MCF 10A (cell line): Measurements from ENCODE around the gene CDK5RAP3. TPM values are rescaled to one million over a fixed set of nuclear protein-coding genes. Genes with fewer than 3 reads are reported as not detected.

Experiments used
- BruUV-seq: library from RNA; stranded (reverse); fragments of 400-500 nt; replicated peaks from 2 replicates; lab custom pipeline; 2021; lab: Mats Ljungman, UMichigan
- CTCF ChIA-PET: fragments of 300-600 bp; sonication (Branson Sonifier 250); formaldehyde crosslinking; extraction: SDS; loops from one replicate; lab custom pipeline; 2021; ENCODE audit warnings: antibody characterized with exemption, inconsistent platforms; lab: Yijun Ruan, JAX
- POLR2A ChIA-PET: fragments of 300-600, 350-650 bp; sonication (Branson Sonifier 250); formaldehyde crosslinking; extraction: SDS; loops from one replicate; lab custom pipeline; 2020; ENCODE audit warnings: antibody characterized with exemption, inconsistent platforms; lab: Yijun Ruan, JAX
- DNase-seq: peaks from one replicate; pipeline ENCODE4 v3.0.0-alpha.2; 2018; ENCODE audit not compliant: unreplicated experiment
- H3K27ac Mint-ChIP-seq: one replicate; pipeline ENCODE4 v1.8.0; 2022; ENCODE audit warnings: mild to moderate bottlenecking, low read depth, mixed read lengths; ENCODE audit not compliant: unreplicated experiment
- H3K27me3 Mint-ChIP-seq: one replicate; pipeline ENCODE4 v1.8.0; 2022; ENCODE audit warnings: mixed read lengths; ENCODE audit not compliant: insufficient read depth, unreplicated experiment
- H3K36me3 Mint-ChIP-seq: one replicate; pipeline ENCODE4 v1.8.0; 2022; ENCODE audit warnings: mild to moderate bottlenecking, moderate library complexity, mixed read lengths; ENCODE audit not compliant: insufficient read depth, unreplicated experiment
- H3K4me1 Mint-ChIP-seq: one replicate; pipeline ENCODE4 v1.8.0; 2022; ENCODE audit warnings: mixed read lengths; ENCODE audit not compliant: insufficient read depth, unreplicated experiment
- H3K4me3 Mint-ChIP-seq: one replicate; pipeline ENCODE4 v1.8.0; 2022; ENCODE audit warnings: mild to moderate bottlenecking, moderate library complexity, mixed read lengths; ENCODE audit not compliant: unreplicated experiment
- H3K9me3 Mint-ChIP-seq: one replicate; pipeline ENCODE4 v1.8.0; 2022; ENCODE audit warnings: mixed read lengths; ENCODE audit not compliant: unreplicated experiment
- CTCF ChIP-seq: fragments of 200-600 bp; IDR thresholded peaks from one replicate; pipeline ENCODE4 v1.8.0; 2022; ENCODE audit warnings: antibody characterized with exemption, mild to moderate bottlenecking; ENCODE audit not compliant: unreplicated experiment
- intact Hi-C: fragments of 100-400 bp; cut with micrococcal nuclease; formaldehyde crosslinking; loops from 2 replicates; pipeline ENCODE4 v1.14.1; 2022
- total RNA-seq: library from RNA; stranded (reverse); gene quantifications from 2 replicates; pipeline ENCODE4 v1.2.3, GENCODE V29; 2022

The CDK5RAP3 gene
- total RNA-seq, 1 experiment from 2014 or later, result 132 TPM

GRCh38 chr17:47993031-47993564 is 22.2 kb downstream of the CDK5RAP3 start:
- no peaks in the 10 kb centered on the region for H3K4me1 Mint-ChIP-seq
- no peaks in the 10 kb centered on the region for H3K9me3 Mint-ChIP-seq
- TF ChIP-seq CTCF, result no peak
- no TSS peak for BruUV-seq
- H3K4me3 Mint-ChIP-seq, result no peak overlapping the region
- no peak for DNase-seq
- H3K27me3 Mint-ChIP-seq, result no peaks in the 10 kb centered on the region
- no peaks in the 10 kb centered on the region for H3K36me3 Mint-ChIP-seq
- ChIA-PET POLR2A (interaction anchor here (0.6 to 1.1 kb wide), 2 partner anchors 22 to 268 kb away, joined by 3 to 7 read pairs; partner anchors contain the start of gene CDK5RAP3), CTCF (interaction anchor here (0.8 to 1.9 kb wide), 4 partner anchors 14 to 44 kb away, joined by 3 to 9 read pairs (median 3); partner anchors contain the start of gene CDK5RAP3)
- intact Hi-C loops, result no loop called here
- no peak overlapping the region for H3K27ac Mint-ChIP-seq

GRCh38 chr17:47993964-47994363 is 23.1 kb downstream of the CDK5RAP3 start:
- no peaks in the 10 kb centered on the region for H3K4me1 Mint-ChIP-seq
- H3K27ac Mint-ChIP-seq, result no peak overlapping the region

GRCh38 chr17:47994724-47995123 is 23.8 kb downstream of the CDK5RAP3 start:
- no peak for DNase-seq
- no peak for TF ChIP-seq CTCF
- no peaks in the 10 kb centered on the region for H3K4me1 Mint-ChIP-seq
- no peak overlapping the region for H3K4me3 Mint-ChIP-seq
- intact Hi-C loops, result no loop called here
- no peaks in the 10 kb centered on the region for H3K27me3 Mint-ChIP-seq
- ChIA-PET CTCF (interaction anchor here (0.9 to 3.4 kb wide), 2 partner anchors 16 kb away, joined by 6 to 19 read pairs; no protein-coding TSS in a partner anchor), POLR2A (no interaction called here)
- H3K27ac Mint-ChIP-seq, result no peak overlapping the region
- no TSS peak for BruUV-seq
- no peaks in the 10 kb centered on the region for H3K36me3 Mint-ChIP-seq
- no peaks in the 10 kb centered on the region for H3K9me3 Mint-ChIP-seq

More at GRCh38 chr17:47993964-47994363, 23.1 kb downstream of the CDK5RAP3 start:
- H3K9me3 Mint-ChIP-seq, result no peaks in the 10 kb centered on the region
- ChIA-PET CTCF (interaction anchor here (0.9 to 1.0 kb wide), 2 partner anchors 16 to 23 kb away, joined by 3 to 6 read pairs; partner anchors contain the start of gene CDK5RAP3), POLR2A (interaction anchor here (0.6 to 1.1 kb wide), 2 partner anchors 23 to 268 kb away, joined by 3 to 7 read pairs; partner anchors contain the start of gene CDK5RAP3)
- intact Hi-C loops, result no loop called here
- TF ChIP-seq CTCF, result no peak
- no peak overlapping the region for H3K4me3 Mint-ChIP-seq
- H3K27me3 Mint-ChIP-seq, result no peaks in the 10 kb centered on the region
- H3K36me3 Mint-ChIP-seq, result no peaks in the 10 kb centered on the region
- DNase-seq, result no peak
- BruUV-seq, result no TSS peak

GRCh38 chr17:47995241-47995935 is 24.5 kb downstream of the CDK5RAP3 start:
- ChIA-PET CTCF (interaction anchor here (0.7 to 3.4 kb wide), 2 partner anchors 16 to 17 kb away, joined by 4 to 19 read pairs; no protein-coding TSS in a partner anchor), POLR2A (no interaction called here)
- no peak overlapping the region for H3K4me3 Mint-ChIP-seq

More at GRCh38 chr17:47995241-47995935, 24.5 kb downstream of the CDK5RAP3 start:
- TF ChIP-seq CTCF, result no peak
- H3K27ac Mint-ChIP-seq, result no peak overlapping the region
- H3K27me3 Mint-ChIP-seq, result no peaks in the 10 kb centered on the region
- intact Hi-C loops, result no loop called here
- H3K4me1 Mint-ChIP-seq, result no peaks in the 10 kb centered on the region
- H3K36me3 Mint-ChIP-seq, result no peaks in the 10 kb centered on the region
- no peak for DNase-seq
- no peaks in the 10 kb centered on the region for H3K9me3 Mint-ChIP-seq
- BruUV-seq, result no TSS peak
